Suprapubic skin (tissue), 4 donors: ENCODE data around the gene SPAG7.

ENCODE experiments used
- CTCF ChIP-seq, 2 donors: fragments of 200-600 bp in 1 of 2; fragments of 450-650 bp in 1 of 2; sonication (generic) in 1 of 2; IDR thresholded peaks; one replicate each; pipeline ENCODE4 v1.5.1; 2016 to 2019; ENCODE audit warnings: antibody characterized with exemption in 2 of 2, mild to moderate bottlenecking in 1 of 2, moderate library complexity in 1 of 2
- EP300 ChIP-seq: sonication (generic); formaldehyde crosslinking; IDR thresholded peaks from one replicate; pipeline ENCODE4 v1.6.1; 2017; ENCODE audit warnings: antibody characterized with exemption
- POLR2A ChIP-seq, 2 donors: fragments of 450-650 bp; IDR thresholded peaks; one replicate each; pipeline ENCODE4 v1.6.1; 2017; ENCODE audit warnings: antibody characterized with exemption in 2 of 2, mild to moderate bottlenecking in 2 of 2, moderate library complexity in 2 of 2
- POLR2AphosphoS5 ChIP-seq, 3 donors: sonication (generic); formaldehyde crosslinking; IDR thresholded peaks; one replicate each; pipeline ENCODE4 v1.6.1; 2017; ENCODE audit warnings: antibody characterized with exemption in 3 of 3

DNA sequence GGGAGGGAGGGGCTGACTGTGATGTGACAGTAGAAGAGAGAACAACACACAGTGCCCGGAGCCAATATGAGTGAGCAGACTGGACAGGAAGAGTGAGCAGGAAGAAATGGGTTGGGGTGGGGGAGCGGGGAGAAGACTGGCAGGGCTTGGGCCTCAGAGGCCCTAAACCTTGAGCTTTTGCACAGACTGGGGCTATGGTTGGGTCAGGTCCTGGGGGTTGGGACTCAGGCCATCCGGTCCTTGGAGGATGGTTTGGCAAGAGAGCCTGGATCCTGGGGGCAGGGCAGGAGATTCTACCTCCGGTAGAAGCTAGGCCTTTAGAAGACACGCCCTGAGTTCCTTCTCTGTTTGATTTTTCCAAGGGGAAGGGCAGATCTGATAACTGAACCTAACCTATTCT lies 18.8 kb upstream of the SPAG7 start:
- TF ChIP-seq CTCF (IDR thresholded peaks at IDR 0.05) = no peak
- TF ChIP-seq POLR2AphosphoS5 (IDR thresholded peaks at IDR 0.05) = no peak
- no peak for TF ChIP-seq POLR2A (IDR thresholded peaks at IDR 0.05)
- no peak for TF ChIP-seq EP300
